K562 (cell line): Measurements from ENCODE around the gene HPS5. TPM values are rescaled to one million over a fixed set of nuclear protein-coding genes. Genes with fewer than 3 reads are reported as not detected.

Experiments used
- ASH1L ChIP-seq: fragments of 450-650 bp; IDR thresholded peaks from 2 replicates; pipeline ENCODE4 v1.6.1; 2018; ENCODE audit warnings: borderline replicate concordance, mild to moderate bottlenecking, low read depth; ENCODE audit not compliant: partially characterized antibody
- DPF2 ChIP-seq: fragments of 450-650 bp; IDR thresholded peaks from 2 replicates; pipeline ENCODE4 v1.6.1; 2016
- E2F3 ChIP-seq: fragments of 250-450 bp; sonication (Bioruptor Pico); IDR thresholded peaks from 2 replicates; pipeline ENCODE4 v1.4.0; 2020; ENCODE audit warnings: mild to moderate bottlenecking
- E2F4 ChIP-seq: sonication (generic); formaldehyde crosslinking; IDR thresholded peaks from 2 replicates; pipeline ENCODE4 v1.8.0; 2022; ENCODE audit warnings: mild to moderate bottlenecking, low read depth, missing genetic modification reagents
- ELF2 ChIP-seq: fragments of 250-450 bp; sonication (Bioruptor Pico); IDR thresholded peaks from 2 replicates; pipeline ENCODE4 v1.5.0; 2021; ENCODE audit warnings: mild to moderate bottlenecking
- ELF4 ChIP-seq: fragments of 450-650 bp; formaldehyde crosslinking; IDR thresholded peaks from 2 replicates; pipeline ENCODE4 v1.4.0; 2022; ENCODE audit warnings: missing genetic modification characterization
- ETV6 ChIP-seq, 3 experiments: fragments of 150-350 bp in 1 of 3; sonication (generic) in 1 of 3; formaldehyde crosslinking in 1 of 3; IDR thresholded peaks; 2 replicates each; pipeline versions ENCODE4 v1.6.1 to v1.8.0; 2014 to 2022; ENCODE audit warnings: borderline replicate concordance in 2 of 3, low read depth in 2 of 3, antibody characterized with exemption in 1 of 3, low read length in 1 of 3, mild to moderate bottlenecking in 1 of 3, missing genetic modification reagents in 1 of 3
- GMEB1 ChIP-seq: fragments of 250-450 bp; sonication (Bioruptor Pico); IDR thresholded peaks from 2 replicates; pipeline ENCODE4 v1.4.0; 2020; ENCODE audit warnings: mild to moderate bottlenecking
- HNRNPUL1 ChIP-seq: fragments of 200-400 bp; formaldehyde crosslinking; IDR thresholded peaks from 2 replicates; pipeline ENCODE4 v1.6.1; 2017; ENCODE audit warnings: low read length
- JUN ChIP-seq, 2 experiments: sonication (generic) in 1 of 2; formaldehyde crosslinking in 1 of 2; IDR thresholded peaks; 2 replicates each; pipeline versions ENCODE4 v1.6.1 to v1.8.0; 2012 to 2022; ENCODE audit warnings: borderline replicate concordance in 2 of 2, mild to moderate bottlenecking in 2 of 2, improper control_type of control experiment in 1 of 2, low read depth in 1 of 2, low read length in 1 of 2, missing genetic modification reagents in 1 of 2
- MCM7 ChIP-seq, 2 experiments: fragments of 450-650 bp; IDR thresholded peaks; 2 replicates each; pipeline ENCODE4 v1.6.1; 2016 to 2018
- MTA3 ChIP-seq: fragments of 450-650 bp; formaldehyde crosslinking; IDR thresholded peaks from 2 replicates; pipeline ENCODE4 v1.6.1; 2017; ENCODE audit warnings: mild to moderate bottlenecking, borderline replicate concordance
- NRF1 ChIP-seq, 2 experiments: fragments of 450-650 bp; IDR thresholded peaks in 1 of 2; conservative IDR thresholded peaks in 1 of 2; 2 replicates each; pipeline ENCODE4 v1.6.1; 2014; ENCODE audit warnings: mild to moderate bottlenecking in 2 of 2
- POU5F1 ChIP-seq: fragments of 150-350 bp; IDR thresholded peaks from 2 replicates; pipeline ENCODE4 v1.6.1; 2014; ENCODE audit warnings: borderline replicate concordance, low read length, low read depth, mild to moderate bottlenecking; ENCODE audit not compliant: partially characterized antibody
- SAFB2 ChIP-seq: fragments of 200-400 bp; formaldehyde crosslinking; IDR thresholded peaks from 2 replicates; pipeline ENCODE4 v1.6.1; 2018; ENCODE audit warnings: borderline replicate concordance, low read length, low read depth, moderate library complexity; ENCODE audit not compliant: severe bottlenecking
- SIN3A ChIP-seq, 2 experiments: fragments of 150-350 bp in 1 of 2; IDR thresholded peaks; 2 replicates each; pipeline ENCODE4 v1.6.1; 2011 to 2016; ENCODE audit warnings: borderline replicate concordance in 2 of 2, low read depth in 2 of 2, low read length in 2 of 2, mild to moderate bottlenecking in 2 of 2, moderate library complexity in 2 of 2; ENCODE audit not compliant: control insufficient read depth in 1 of 2
- SRSF9 ChIP-seq: fragments of 200-400 bp; formaldehyde crosslinking; IDR thresholded peaks from 2 replicates; pipeline ENCODE4 v1.6.1; 2017; ENCODE audit warnings: low read depth, low read length, borderline replicate concordance
- TAF7 ChIP-seq: fragments of 450-650 bp; IDR thresholded peaks from 2 replicates; pipeline ENCODE4 v1.6.1; 2016; ENCODE audit warnings: missing genetic modification characterization, missing compliant biosample characterization
- TCF7L2 ChIP-seq: fragments of 150-350 bp; IDR thresholded peaks from 2 replicates; pipeline ENCODE4 v1.6.1; 2016; ENCODE audit warnings: low read depth, mild to moderate bottlenecking, low read length, moderate library complexity
- ZC3H11A ChIP-seq: IDR thresholded peaks from 2 replicates; pipeline ENCODE4 v1.6.1; 2012; ENCODE audit warnings: low read depth, low read length, improper control_type of control experiment
- ZNF212 ChIP-seq: fragments of 450-650 bp; formaldehyde crosslinking; IDR thresholded peaks from 2 replicates; pipeline ENCODE4 v1.4.0; 2020; ENCODE audit warnings: mild to moderate bottlenecking
- ZNF717 ChIP-seq: fragments of 250-450 bp; sonication (Bioruptor Pico); IDR thresholded peaks from 2 replicates; pipeline ENCODE4 v1.5.0; 2021
- polyA plus RNA-seq, 8 experiments: library from polyadenylated mRNA; depleted of rRNA in 4 of 8; stranded (reverse) in 5 of 8; unstranded in 3 of 8; fragments of >200 nt; fragmentation: Nextera tagmentation in 2 of 8; fragmentation: Illumina TruSeq in 1 of 8; extraction: Ambion mirVana in 2 of 8; extraction: Trizol in 1 of 8; gene quantifications; 2 replicates each; pipeline versions ENCODE4 v1.2.1 to v1.2.3, GENCODE V29; 2011 to 2014; ENCODE audit warnings: inconsistent platforms in 1 of 8, missing spikeins in 1 of 8
- total RNA-seq, 7 experiments: library from RNA; depleted of rRNA in 6 of 7; stranded (reverse); fragments of >200 nt in 6 of 7; fragmentation: Illumina TruSeq in 2 of 7; extraction: Trizol in 2 of 7; gene quantifications; 2 replicates each; pipeline versions ENCODE4 v1.2.1 to v1.2.3, GENCODE V29; 2011 to 2021; ENCODE audit warnings: low replicate concordance in 1 of 7

HPS5 gene
- total and polyA plus RNA-seq, 9 of the 15 experiments (the other 6 are each of a cell fraction or from before 2014, with no cell fraction given): 12.2 to 28.1 (median 16.8) TPM

- TF ChIP-seq NRF1 (conservative IDR thresholded peaks at IDR 0.05 in 1 of 2, IDR thresholded peaks at IDR 0.05 in 1 of 2) (peak in 1 of 2 experiments; percentile 27; a peak in 1 of 4 replicates), SRSF9 (no peak), SAFB2 (no peak), ETV6 (IDR thresholded peaks at IDR 0.05; ENCODE audit: borderline replicate concordance in 1 of 2, low read depth in 2 of 2, low read length in 1 of 2) (no peak), ETV6 (CRISPR knock-in tag; IDR thresholded peaks at IDR 0.05; ENCODE audit: borderline replicate concordance) (no peak), ZNF717 (no peak), ELF2 (CRISPR knock-in tag) (no peak), ZNF212 (CRISPR knock-in tag) (no peak), ELF4 (no peak), TAF7 (tag) (no peak), TCF7L2 (no peak), JUN (IDR thresholded peaks at IDR 0.05; ENCODE audit: borderline replicate concordance, low read depth, low read length) (0 out of 2 replicates have a peak, but pooled peaks have one; percentile 37), JUN (CRISPR knock-in tag; IDR thresholded peaks at IDR 0.05; ENCODE audit: borderline replicate concordance) (no peak), E2F3 (no peak), SIN3A (IDR thresholded peaks at IDR 0.05; ENCODE audit: borderline replicate concordance in 2 of 2, control insufficient read depth in 1 of 2, low read depth in 2 of 2, low read length in 2 of 2) (no peak), GMEB1 (CRISPR knock-in tag) (no peak), DPF2 (peak; percentile 63), ZC3H11A (no peak), MCM7 (IDR thresholded peaks at IDR 0.05) (no peak), ASH1L (no peak), POU5F1 (no peak), HNRNPUL1 (no peak), MTA3 (no peak), E2F4 (CRISPR knock-in tag) (no peak)
These were observed 7.8 kb downstream of the HPS5 start (continued) for GRCh38 chr11:18313965-18314763.
